K562 (cell line): ENCODE data around the gene SCARF2.
"Not testable (repeated sequence)": the region's sequence is repeated elsewhere in the genome, so short reads cannot be mapped to it uniquely, and the experiment has no call there.

Source experiments
- BRCA1 ChIP-seq, 2 experiments: fragments of 450-650 bp in 1 of 2; sonication (generic) in 1 of 2; formaldehyde crosslinking in 1 of 2; IDR thresholded peaks; 2 replicates each; pipeline versions ENCODE4 v1.5.0 to v1.6.1; 2017 to 2020; ENCODE audit warnings: mild to moderate bottlenecking in 1 of 2, missing genetic modification reagents in 1 of 2
- CBX8 ChIP-seq: fragments of 200-600 bp; sonication (generic); IDR thresholded peaks from 2 replicates; pipeline ENCODE4 v1.6.1; 2012; ENCODE audit warnings: borderline replicate concordance, mixed run types, low read depth, mild to moderate bottlenecking, moderate library complexity, mixed read lengths, low read length, control low read depth, inconsistent platforms; ENCODE audit not compliant: poor library complexity, severe bottlenecking; ENCODE audit errors: extremely low read depth

- TF ChIP-seq CBX8; BRCA1 (IDR thresholded peaks at IDR 0.05); BRCA1 (CRISPR knock-in tag; IDR thresholded peaks at IDR 0.05): not testable (repeated sequence)
Observed at GRCh38 chr22:20376281-20376680, 61.3 kb downstream of the SCARF2 start.
